GM18951 (cell line): Measurements from ENCODE around the gene CPT1A.
A peak's percentile ranks its signal among the peaks of the same experiment; 100 is the strongest.
"Not testable (repeated sequence)": the region's sequence is repeated elsewhere in the genome, so short reads cannot be mapped to it uniquely, and the experiment has no call there.

Experiments
- POLR2A ChIP-seq: IDR thresholded peaks from 4 replicates; pipeline ENCODE4 v1.6.1; 2011; ENCODE audit warnings: mild to moderate bottlenecking; ENCODE audit not compliant: insufficient read length, insufficient read depth; ENCODE audit errors: extremely low read depth
- in situ Hi-C: fragments of 300-500 bp; cut with MboI; formaldehyde crosslinking; loops from one replicate; pipeline ENCODE4 v1.12.0; 2022; ENCODE audit warnings: low sequenced_read_pairs, mixed read lengths, inconsistent platforms; ENCODE audit not compliant: unreplicated experiment

The CPT1A gene

GRCh38 chr11:68841718-68842426, at the start of gene CPT1A:
CPT1A (minus strand) TSS chr11:68841916; CDS start chr11:68815474, 26,442 bp downstream.
- in situ Hi-C loops: no loop called here

GRCh38 chr11:68890490-68891231, 48.9 kb upstream of the CPT1A start:
- in situ Hi-C loops: no loop called here

More at GRCh38 chr11:68841718-68842426, at the start of gene CPT1A:
- TF ChIP-seq POLR2A: peak; percentile 45

GRCh38 chr11:68889948-68890446, 48.3 kb upstream of the CPT1A start:
- in situ Hi-C loops: no loop called here
- no peak for TF ChIP-seq POLR2A

More at GRCh38 chr11:68890490-68891231, 48.9 kb upstream of the CPT1A start:
- TF ChIP-seq POLR2A: no peak

- in situ Hi-C loops: not testable (repeated sequence)
Observed at GRCh38 chr11:68884827-68885226, 43.1 kb upstream of the CPT1A start.

GRCh38 chr11:68882391-68882790, 40.7 kb upstream of the CPT1A start:
- no peak for TF ChIP-seq POLR2A
- in situ Hi-C loops: no loop called here

GRCh38 chr11:68881320-68881719, 39.6 kb upstream of the CPT1A start:
- no peak for TF ChIP-seq POLR2A
- in situ Hi-C loops: no loop called here

GRCh38 chr11:68880851-68881250, 39.1 kb upstream of the CPT1A start:
- no peak for TF ChIP-seq POLR2A

GRCh38 chr11:68878022-68878421, 36.3 kb upstream of the CPT1A start:
- TF ChIP-seq POLR2A: no peak
- in situ Hi-C loops: no loop called here

More at GRCh38 chr11:68880851-68881250, 39.1 kb upstream of the CPT1A start:
- in situ Hi-C loops: no loop called here

GRCh38 chr11:68872216-68873003, 30.7 kb upstream of the CPT1A start:
- TF ChIP-seq POLR2A: no peak
- in situ Hi-C loops: no loop called here

- in situ Hi-C loops: no loop called here
Observed at GRCh38 chr11:68870470-68870869, 28.8 kb upstream of the CPT1A start.

GRCh38 chr11:68868221-68868835, 26.6 kb upstream of the CPT1A start:
- TF ChIP-seq POLR2A: no peak
- in situ Hi-C loops: no loop called here

More at GRCh38 chr11:68870470-68870869, 28.8 kb upstream of the CPT1A start:
- TF ChIP-seq POLR2A: no peak

- in situ Hi-C loops: no loop called here
Observed at GRCh38 chr11:68867066-68867465, 25.4 kb upstream of the CPT1A start.

GRCh38 chr11:68865241-68865640, 23.5 kb upstream of the CPT1A start:
- in situ Hi-C loops: no loop called here
- no peak for TF ChIP-seq POLR2A

More at GRCh38 chr11:68867066-68867465, 25.4 kb upstream of the CPT1A start:
- TF ChIP-seq POLR2A: no peak
